Cardiac fibroblast (primary cell): ENCODE measurements around the gene CPNE2.
A peak's percentile ranks its signal among the peaks of the same experiment; 100 is the strongest.

Source experiments
- DNase-seq, 2 donors: peaks; one replicate each; pipeline versions ENCODE4 v3.0.0 to v3.0.0-alpha.2; 2010; ENCODE audit warnings: low read depth in 2 of 2
- H3K4me3 ChIP-seq, 2 donors: replicated peaks in 1 of 2; 1 replicate in 1 of 2; 2 replicates in 1 of 2; pipeline ENCODE4 v1.5.1; 2011; ENCODE audit warnings: low read depth in 2 of 2, low read length in 2 of 2, mild to moderate bottlenecking in 2 of 2, moderate library complexity in 1 of 2
- CTCF ChIP-seq: IDR thresholded peaks from one replicate; pipeline ENCODE4 v1.5.1; 2011; ENCODE audit warnings: low read depth, mild to moderate bottlenecking, low read length, inconsistent platforms

CPNE2 gene

GRCh38 chr16:57156351-57156703 is 63.9 kb downstream of the CPNE2 start:
- TF ChIP-seq CTCF, result no peak
- H3K4me3 ChIP-seq, result no peak overlapping the region
- no peak for DNase-seq

- DNase-seq, result no peak
- no peak overlapping the region for H3K4me3 ChIP-seq
- TF ChIP-seq CTCF, result no peak
These were observed 65.2 kb downstream of the CPNE2 start for GRCh38 chr16:57157533-57157932.

DNA sequence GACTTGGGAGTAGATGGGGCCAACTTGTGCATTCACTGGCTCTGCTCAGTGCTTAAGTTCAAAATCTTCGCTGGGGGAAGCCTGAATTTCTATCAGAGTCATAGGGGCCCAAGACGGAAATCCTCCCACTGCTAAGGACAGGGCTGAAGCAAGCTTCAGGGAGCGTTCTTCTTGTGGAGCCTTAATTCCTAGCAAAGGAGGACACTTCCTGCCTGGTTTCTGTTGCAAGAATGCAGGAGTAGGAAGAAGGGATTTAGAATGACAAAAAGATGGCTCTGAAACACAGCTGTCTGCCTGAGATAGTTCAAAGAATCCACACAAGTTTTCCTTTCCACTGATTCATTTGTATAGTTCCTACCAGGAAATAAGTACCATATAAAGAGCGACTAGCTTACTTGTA is 67.1 kb downstream of the CPNE2 start:
- DNase-seq, result no peak
- no peak overlapping the region for H3K4me3 ChIP-seq
- no peak for TF ChIP-seq CTCF

- no peak overlapping the region for H3K4me3 ChIP-seq
- DNase-seq, result no peak
- no peak for TF ChIP-seq CTCF
These were observed 71.5 kb downstream of the CPNE2 start for GRCh38 chr16:57163842-57164241.

DNA sequence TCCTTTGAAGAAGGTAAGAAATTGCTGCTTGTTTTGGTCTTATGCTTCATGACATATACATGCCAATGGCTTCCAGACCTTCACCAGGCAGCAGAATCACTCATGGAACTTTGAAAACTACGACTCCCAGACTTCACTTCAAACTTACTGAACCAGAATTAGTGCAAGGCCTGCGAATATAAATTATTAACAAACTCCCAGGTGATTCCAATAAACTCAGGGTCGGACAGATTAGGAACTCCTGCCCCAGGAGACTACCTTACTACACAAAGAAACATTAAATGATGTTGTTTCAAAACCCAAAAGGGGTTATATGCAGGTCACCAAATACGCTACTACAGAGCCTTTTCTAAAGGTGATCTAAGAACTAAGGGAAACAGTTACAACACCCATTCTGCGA is 73.1 kb downstream of the CPNE2 start:
- DNase-seq, result no peak
- TF ChIP-seq CTCF, result no peak

GRCh38 chr16:57165938-57166337 is 73.6 kb downstream of the CPNE2 start:
- no peak for TF ChIP-seq CTCF
- peak; percentile 57 to 62 for DNase-seq
- no peak overlapping the region for H3K4me3 ChIP-seq

More for the DNA sequence above, 73.1 kb downstream of the CPNE2 start:
- H3K4me3 ChIP-seq, result no peak overlapping the region

- no peak for DNase-seq
- no peak for TF ChIP-seq CTCF
- H3K4me3 ChIP-seq, result no peak overlapping the region
These were observed 74.1 kb downstream of the CPNE2 start for GRCh38 chr16:57166451-57166850.
